SK-N-SH (cell line): ENCODE results near the gene TTF2. TPM values are rescaled to one million over a fixed set of nuclear protein-coding genes. Genes with fewer than 3 reads are reported as not detected.

Source experiments
- CTCF ChIA-PET: fragments of 300-600, 350-600 bp; formaldehyde crosslinking; extraction: SDS; loops from one replicate; lab custom pipeline; 2021; lab: Yijun Ruan, JAX
- POLR2A ChIA-PET: fragments of 350-600 bp; sonication (Branson Sonifier 250); formaldehyde crosslinking; extraction: SDS; loops from one replicate; lab custom pipeline; 2020; ENCODE audit warnings: antibody characterized with exemption, inconsistent platforms; lab: Yijun Ruan, JAX
- DNase-seq: peaks from one replicate; pipeline ENCODE4 v3.0.0; 2012
- H2AFZ ChIP-seq: fragments of 200-600 bp; sonication (generic); 2 replicates; pipeline ENCODE4 v1.8.1; 2016; ENCODE audit warnings: antibody characterized with exemption, mild to moderate bottlenecking, low read depth
- H3F3A ChIP-seq: fragments of 200-600 bp; sonication (generic); replicated peaks from 2 replicates; pipeline ENCODE3; 2016; ENCODE audit warnings: antibody characterized with exemption, mild to moderate bottlenecking; ENCODE audit not compliant: insufficient read depth
- H3K27ac ChIP-seq, 2 experiments: fragments of 200-500 bp in 1 of 2; fragments of 200-600 bp in 1 of 2; sonication (Bioruptor generic) in 1 of 2; sonication (generic), shearing (Covaris generic) in 1 of 2; 2 replicates each; pipeline versions ENCODE4 v1.5.1 to v1.6.1; 2014 to 2016; ENCODE audit warnings: low read depth in 2 of 2, inconsistent platforms in 1 of 2, low read length in 1 of 2, mild to moderate bottlenecking in 1 of 2, mixed read lengths in 1 of 2
- H3K27me3 ChIP-seq: fragments of 200-600 bp; sonication (generic), shearing (Covaris generic); 2 replicates; pipeline ENCODE4 v1.6.1; 2016; ENCODE audit warnings: mixed run types; ENCODE audit not compliant: insufficient read depth
- H3K36me3 ChIP-seq, 2 experiments: fragments of 200-500 bp in 1 of 2; fragments of 200-600 bp in 1 of 2; sonication (Bioruptor generic) in 1 of 2; sonication (generic) in 1 of 2; replicated peaks in 1 of 2; 2 replicates each; pipeline versions ENCODE3 to v1.5.1; 2014 to 2016; ENCODE audit warnings: low read length in 1 of 2, mild to moderate bottlenecking in 1 of 2; ENCODE audit not compliant: insufficient read depth in 2 of 2, control insufficient read depth in 1 of 2
- H3K4me1 ChIP-seq, 2 experiments: fragments of 200-500 bp in 1 of 2; fragments of 200-600 bp in 1 of 2; sonication (Bioruptor generic) in 1 of 2; sonication (generic), shearing (Covaris generic) in 1 of 2; 2 replicates each; pipeline versions ENCODE4 v1.5.1 to v1.6.1; 2014 to 2016; ENCODE audit warnings: low read depth in 1 of 2, low read length in 1 of 2, mixed run types in 1 of 2; ENCODE audit not compliant: insufficient read depth in 2 of 2, control insufficient read depth in 1 of 2
- H3K4me2 ChIP-seq: fragments of 200-600 bp; sonication (generic), shearing (Covaris generic); 2 replicates; pipeline ENCODE4 v1.6.1; 2017; ENCODE audit warnings: mixed run types
- H3K4me3 ChIP-seq, 2 experiments: fragments of 200-500 bp in 1 of 2; fragments of 200-600 bp in 1 of 2; sonication (Bioruptor generic) in 1 of 2; sonication (generic), shearing (Covaris generic) in 1 of 2; 2 replicates each; pipeline versions ENCODE4 v1.5.1 to v1.8.1; 2014 to 2016; ENCODE audit warnings: low read depth in 2 of 2, inconsistent platforms in 1 of 2, low read length in 1 of 2, mild to moderate bottlenecking in 1 of 2, mixed read lengths in 1 of 2, moderate library complexity in 1 of 2
- H3K79me2 ChIP-seq: fragments of 200-600 bp; sonication (generic); 2 replicates; pipeline ENCODE4 v1.8.1; 2017; ENCODE audit warnings: mild to moderate bottlenecking; ENCODE audit not compliant: insufficient read depth
- H3K9ac ChIP-seq: fragments of 200-600 bp; sonication (generic); 2 replicates; pipeline ENCODE4 v1.6.1; 2017; ENCODE audit warnings: mixed run types
- H3K9me2 ChIP-seq: fragments of 200-600 bp; sonication (generic); 2 replicates; pipeline ENCODE4 v1.6.1; 2017; ENCODE audit warnings: mixed run types
- H3K9me3 ChIP-seq: fragments of 200-600 bp; sonication (generic); 2 replicates; pipeline ENCODE4 v1.6.1; 2017; ENCODE audit warnings: mixed run types, mild to moderate bottlenecking, moderate library complexity
- H4K20me1 ChIP-seq: fragments of 200-600 bp; sonication (generic); 2 replicates; pipeline ENCODE4 v1.6.1; 2017; ENCODE audit warnings: mild to moderate bottlenecking, mixed run types; ENCODE audit not compliant: insufficient read depth
- CHD2 ChIP-seq: fragments of 150-350 bp; IDR thresholded peaks from 2 replicates; pipeline ENCODE4 v1.6.1; 2018; ENCODE audit warnings: low read length; ENCODE audit not compliant: partially characterized antibody
- CTCF ChIP-seq: fragments of 200-600 bp; sonication (generic); IDR thresholded peaks from 2 replicates; pipeline ENCODE4 v1.6.1; 2017; ENCODE audit warnings: antibody characterized with exemption, mild to moderate bottlenecking, moderate library complexity
- ELF1 ChIP-seq: IDR thresholded peaks from 2 replicates; pipeline ENCODE4 v1.4.0; 2012
- EZH2phosphoT487 ChIP-seq: fragments of 200-600 bp; sonication (generic); IDR thresholded peaks from 2 replicates; pipeline ENCODE4 v1.6.1; 2017; ENCODE audit warnings: low read depth, mixed run types, mild to moderate bottlenecking, antibody characterized with exemption, moderate library complexity, borderline replicate concordance
- FOXJ3 ChIP-seq: sonication (generic); formaldehyde crosslinking; IDR thresholded peaks from 2 replicates; pipeline ENCODE4 v1.5.1; 2020; ENCODE audit warnings: mild to moderate bottlenecking, missing genetic modification reagents
- FOXM1 ChIP-seq: IDR thresholded peaks from 2 replicates; pipeline ENCODE4 v1.4.0; 2012; ENCODE audit warnings: low read depth, mild to moderate bottlenecking
- GABPA ChIP-seq: IDR thresholded peaks from 2 replicates; pipeline ENCODE4 v1.4.0; 2012; ENCODE audit warnings: low read depth, mild to moderate bottlenecking
- GATA2 ChIP-seq: sonication (generic); formaldehyde crosslinking; IDR thresholded peaks from 2 replicates; pipeline ENCODE4 v1.5.0; 2020; ENCODE audit warnings: mild to moderate bottlenecking, missing genetic modification reagents
- IRF3 ChIP-seq: fragments of 150-350 bp; IDR thresholded peaks from 2 replicates; pipeline ENCODE4 v1.6.1; 2016; ENCODE audit warnings: mild to moderate bottlenecking, low read depth, low read length
- MAX ChIP-seq: IDR thresholded peaks from 2 replicates; pipeline ENCODE4 v1.4.0; 2012; ENCODE audit warnings: low read depth
- MEF2A ChIP-seq: IDR thresholded peaks from 2 replicates; pipeline ENCODE4 v1.4.0; 2012; ENCODE audit warnings: low read depth, borderline replicate concordance
- NFIC ChIP-seq: IDR thresholded peaks from 2 replicates; pipeline ENCODE4 v1.4.0; 2012; ENCODE audit warnings: borderline replicate concordance
- NRF1 ChIP-seq: IDR thresholded peaks from 2 replicates; pipeline ENCODE4 v1.6.1; 2012; ENCODE audit warnings: low read depth, mild to moderate bottlenecking, low read length
- POLR2AphosphoS5 ChIP-seq: IDR thresholded peaks from 2 replicates; pipeline ENCODE4 v1.6.1; 2012; ENCODE audit warnings: low read depth, low read length
- RAD21 ChIP-seq: IDR thresholded peaks from 2 replicates; pipeline ENCODE4 v1.6.1; 2012; ENCODE audit warnings: mild to moderate bottlenecking, low read length
- RCOR1 ChIP-seq: fragments of 150-350 bp; IDR thresholded peaks from 2 replicates; pipeline ENCODE4 v1.6.1; 2017; ENCODE audit warnings: antibody characterized with exemption, low read length
- REST ChIP-seq: IDR thresholded peaks from 2 replicates; pipeline ENCODE4 v1.6.1; 2012; ENCODE audit warnings: mild to moderate bottlenecking, low read depth, low read length, moderate library complexity
- RFX5 ChIP-seq: IDR thresholded peaks from 2 replicates; pipeline ENCODE4 v1.6.1; 2012; ENCODE audit warnings: mild to moderate bottlenecking, improper control_type of control experiment, low read length
- RXRA ChIP-seq: IDR thresholded peaks from 2 replicates; pipeline ENCODE4 v1.4.0; 2012; ENCODE audit warnings: low read depth, mild to moderate bottlenecking, borderline replicate concordance
- TAF1 ChIP-seq: IDR thresholded peaks from 2 replicates; pipeline ENCODE4 v1.6.1; 2012; ENCODE audit warnings: low read depth, mild to moderate bottlenecking, low read length, moderate library complexity, borderline replicate concordance
- TCF12 ChIP-seq: IDR thresholded peaks from 2 replicates; pipeline ENCODE4 v1.4.0; 2012
- TEAD4 ChIP-seq: IDR thresholded peaks from 2 replicates; pipeline ENCODE4 v1.4.0; 2012; ENCODE audit warnings: mild to moderate bottlenecking, borderline replicate concordance; ENCODE audit not compliant: insufficient read depth
- USF1 ChIP-seq: IDR thresholded peaks from 2 replicates; pipeline ENCODE4 v1.4.0; 2012; ENCODE audit warnings: low read depth, borderline replicate concordance
- USF2 ChIP-seq: fragments of 150-350 bp; IDR thresholded peaks from 2 replicates; pipeline ENCODE4 v1.6.1; 2017; ENCODE audit warnings: antibody characterized with exemption, low read length, low read depth, borderline replicate concordance
- YY1 ChIP-seq: IDR thresholded peaks from 2 replicates; pipeline ENCODE4 v1.4.0; 2012; ENCODE audit warnings: low read depth, mild to moderate bottlenecking
- WGBS: methylation state at CpG from one replicate; pipeline ENCODE4 v1.1.6; 2017; ENCODE audit warnings: low lambda C conversion rate; 5-methylcytosine and 5-hydroxymethylcytosine counted together
- polyA plus RNA-seq, 3 experiments: library from polyadenylated mRNA; depleted of rRNA; stranded (reverse); fragments of >200 nt; gene quantifications; 2 replicates each; pipeline ENCODE4 v1.2.3, GENCODE V29; 2012

The TTF2 gene
- polyA plus RNA-seq, 1 of the 3 experiments (the other 2 are of a cell fraction): 10.8 TPM

- peaks cover 7 to 13% of the 10 kb centered on the region in 2 experiments; a peak in 3 of 4 replicates for H3K4me1 ChIP-seq
- H3K4me3 ChIP-seq: peak overlapping the region; percentile 76 to 91
- POLR2A ChIA-PET: interaction anchor here (0.9 kb wide), 1 partner anchor 234 kb away, joined by 3 read pairs; no protein-coding TSS in a partner anchor
- no peaks in the 10 kb centered on the region for H3K27me3 ChIP-seq
- 0 out of 2 replicates have a peak, but pooled peaks have one; percentile 22 for TF ChIP-seq MAX
- TF ChIP-seq FOXM1: no peak
- peak; percentile 40; the same call in 1 of the 2 replicates for TF ChIP-seq NRF1
- TF ChIP-seq RXRA: no peak
- no peak for TF ChIP-seq USF2
- no peak for TF ChIP-seq CTCF
- TF ChIP-seq TCF12: no peak
- no peak for TF ChIP-seq GABPA
- no peak for TF ChIP-seq RAD21
- TF ChIP-seq CHD2: no peak
- TF ChIP-seq FOXJ3 (CRISPR knock-in tag): no peak
- TF ChIP-seq USF1: no peak
- no peak for TF ChIP-seq RCOR1
- TF ChIP-seq TAF1: no peak
- no peak for TF ChIP-seq YY1
- no peak for TF ChIP-seq IRF3
- no peak for TF ChIP-seq POLR2AphosphoS5
- TF ChIP-seq MEF2A: no peak
- TF ChIP-seq GATA2 (CRISPR knock-in tag): no peak
- TF ChIP-seq REST: no peak
- TF ChIP-seq RFX5: no peak
- 0 out of 2 replicates have a peak, but pooled peaks have one; percentile 33 for TF ChIP-seq ELF1
- TF ChIP-seq TEAD4: no peak
- no peak for TF ChIP-seq EZH2phosphoT487
- no peak for TF ChIP-seq NFIC
- H3K36me3 ChIP-seq: peaks cover 6 to 9% of the 10 kb centered on the region in 2 experiments
- 2% methylated on average over 15 of the region's 18 CpGs for WGBS
- H3K9me3 ChIP-seq: no peaks in the 10 kb centered on the region
- CTCF ChIA-PET: interaction anchor here (0.8 to 5.7 kb wide), 12 partner anchors 9 to 575 kb away, joined by 3 to 42 read pairs (median 4); no protein-coding TSS in a partner anchor
- peaks cover 8% of the 10 kb centered on the region for H3K79me2 ChIP-seq
- no peaks in the 10 kb centered on the region for H4K20me1 ChIP-seq
- no peak for DNase-seq
- H3K4me2 ChIP-seq: peak overlapping the region; percentile 84
- peaks cover 4% of the 10 kb centered on the region for H3F3A ChIP-seq
- peak overlapping the region; percentile 93 for H2AFZ ChIP-seq
- no peaks in the 10 kb centered on the region for H3K9me2 ChIP-seq
- peak overlapping the region; percentile 60 for H3K9ac ChIP-seq
- H3K27ac ChIP-seq: peak overlapping the region; percentile 52 to 83; a peak in 3 of 4 replicates
Observed at GRCh38 chr1:117059334-117059677, 820 bp upstream of the TTF2 start.
